HG03342 (cell line): ENCODE measurements around the gene VAPA.
A peak's percentile ranks its signal among the peaks of the same experiment; 100 is the strongest.
"Not testable (repeated sequence)": the region's sequence is repeated elsewhere in the genome, so short reads cannot be mapped to it uniquely, and the experiment has no call there.

ENCODE experiments used
- ATAC-seq: cut with Tn5 transposase; IDR thresholded peaks from one replicate; pipeline ENCODE4 v1.9.1; 2021; ENCODE audit warnings: mild to moderate bottlenecking, moderate library complexity; ENCODE audit not compliant: unreplicated experiment

Gene VAPA

DNA sequence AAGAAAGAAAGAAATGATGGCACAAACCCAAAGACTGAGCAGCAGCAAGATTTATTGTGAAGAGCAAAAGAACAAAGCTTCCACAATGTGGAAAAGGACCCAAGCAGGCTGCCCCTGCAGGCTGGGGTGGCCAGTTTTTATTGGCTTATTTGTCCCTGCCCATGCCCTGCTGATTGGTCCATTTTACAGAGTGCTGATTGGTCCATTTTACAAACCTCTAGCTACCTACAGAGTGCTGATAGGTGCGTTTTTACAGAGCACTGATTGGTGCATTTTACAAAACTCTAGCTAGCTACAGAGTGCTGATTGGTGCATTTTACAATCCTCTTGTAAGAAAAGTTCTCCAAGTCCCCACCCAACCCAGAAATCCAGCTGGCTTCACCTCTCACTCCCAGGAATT lies 1.5 kb upstream of the VAPA start:
- ATAC-seq: not testable (repeated sequence)

DNA sequence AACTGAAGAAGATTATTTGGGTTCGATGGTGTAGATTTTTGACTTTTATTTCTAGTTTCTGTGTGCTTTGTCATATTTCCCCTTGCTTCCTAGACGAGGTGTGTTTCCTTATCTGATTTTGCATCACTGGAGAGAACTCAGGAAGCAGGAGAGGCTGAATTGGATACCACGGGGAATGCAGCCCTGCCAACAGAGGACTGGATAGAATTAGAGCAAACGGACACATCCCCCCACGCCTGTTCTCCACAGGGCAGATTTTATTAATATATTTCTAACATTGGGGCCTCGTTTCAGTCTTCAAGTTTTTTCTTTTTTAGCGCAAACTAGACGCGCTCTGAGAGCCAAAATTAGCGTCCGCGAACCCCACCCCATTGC lies 678 bp upstream of the VAPA start:
- no peak for ATAC-seq

DNA sequence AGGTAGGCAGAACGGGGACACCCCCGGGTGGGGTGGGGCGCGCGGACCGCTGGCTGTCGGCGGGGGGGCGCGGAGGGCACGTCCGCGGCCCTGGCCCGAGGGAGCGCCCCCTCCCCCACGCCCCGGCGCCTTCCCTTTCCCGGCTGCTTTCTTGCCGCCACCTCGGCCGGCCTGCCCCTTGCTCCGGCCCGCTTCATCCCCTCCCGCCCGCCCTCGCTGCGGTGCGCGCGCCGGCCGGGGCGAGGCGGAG lies 443 bp downstream of the VAPA start:
- no peak for ATAC-seq

DNA sequence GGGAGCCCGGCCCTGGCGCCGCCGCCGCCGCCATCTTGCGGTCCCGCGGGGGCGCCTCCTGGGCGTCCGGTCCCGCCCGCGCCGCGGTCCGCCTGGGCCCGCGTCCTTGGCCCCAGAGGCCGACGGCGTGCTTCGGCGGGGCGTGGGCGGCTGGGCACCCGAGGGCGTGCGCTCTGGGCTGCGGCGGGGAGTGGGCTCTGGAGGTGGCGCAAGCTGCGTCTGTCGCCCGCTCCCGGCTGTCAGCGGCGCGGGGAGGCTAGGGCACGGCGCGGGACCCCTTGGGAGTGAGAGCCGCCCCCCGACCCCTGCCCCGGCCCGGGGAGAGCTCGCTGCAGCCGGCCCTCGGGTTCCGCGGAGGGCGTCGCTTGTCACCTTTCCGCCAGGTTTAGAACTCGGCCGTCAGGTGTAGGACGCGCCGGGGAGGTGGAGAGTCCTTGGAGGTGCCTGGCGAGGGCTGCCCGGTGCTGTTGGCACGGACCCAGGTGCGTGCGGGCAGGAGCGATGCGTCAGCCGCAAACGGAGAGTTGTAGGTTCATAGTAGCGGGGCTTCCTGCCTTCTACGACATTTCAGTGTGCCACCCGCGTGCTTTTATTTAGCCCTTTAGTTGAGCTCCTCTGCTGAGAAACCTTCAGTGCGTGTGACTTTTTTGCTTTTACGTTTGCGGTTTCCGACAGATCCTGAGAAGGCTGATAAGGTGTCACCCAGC lies 921 bp downstream of the VAPA start:
- ATAC-seq: peak; percentile 29

DNA sequence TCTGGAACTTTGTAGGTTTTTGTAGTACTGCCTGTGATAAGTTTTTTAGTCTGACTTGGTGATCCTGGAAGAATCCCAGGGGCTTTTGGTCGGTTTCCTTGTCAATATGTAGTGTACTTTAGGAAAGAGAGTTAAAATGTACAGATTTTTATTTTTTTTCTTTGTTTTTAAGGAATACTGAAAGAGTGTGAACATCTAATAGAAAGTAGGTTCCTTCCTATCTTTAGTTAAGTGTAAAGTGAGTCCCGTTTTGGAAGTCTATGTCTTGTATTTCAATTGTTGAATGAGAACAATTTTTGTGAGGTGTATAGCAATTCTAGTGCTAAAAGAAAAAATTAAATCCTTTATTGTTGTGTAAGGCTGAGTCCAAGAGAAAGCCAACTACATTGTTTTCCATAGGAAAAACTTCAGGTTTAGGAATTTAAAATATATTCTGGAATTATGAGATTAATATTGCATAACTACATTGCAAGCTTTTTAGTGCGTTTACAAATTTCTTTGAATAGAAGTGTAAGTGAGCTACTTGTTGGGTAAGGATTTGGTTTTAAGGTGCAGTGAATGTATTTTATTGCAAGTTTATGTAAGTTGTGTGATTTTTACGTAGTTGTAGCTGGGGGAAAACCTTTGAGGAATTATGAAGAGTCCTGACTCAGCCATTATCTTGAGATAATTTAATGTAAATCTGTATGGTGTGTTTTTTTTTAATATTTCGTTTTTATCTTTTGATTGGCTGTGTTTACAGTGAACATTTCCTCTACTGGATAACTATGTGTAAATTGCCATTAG lies 1.7 kb downstream of the VAPA start:
- ATAC-seq: no peak

DNA sequence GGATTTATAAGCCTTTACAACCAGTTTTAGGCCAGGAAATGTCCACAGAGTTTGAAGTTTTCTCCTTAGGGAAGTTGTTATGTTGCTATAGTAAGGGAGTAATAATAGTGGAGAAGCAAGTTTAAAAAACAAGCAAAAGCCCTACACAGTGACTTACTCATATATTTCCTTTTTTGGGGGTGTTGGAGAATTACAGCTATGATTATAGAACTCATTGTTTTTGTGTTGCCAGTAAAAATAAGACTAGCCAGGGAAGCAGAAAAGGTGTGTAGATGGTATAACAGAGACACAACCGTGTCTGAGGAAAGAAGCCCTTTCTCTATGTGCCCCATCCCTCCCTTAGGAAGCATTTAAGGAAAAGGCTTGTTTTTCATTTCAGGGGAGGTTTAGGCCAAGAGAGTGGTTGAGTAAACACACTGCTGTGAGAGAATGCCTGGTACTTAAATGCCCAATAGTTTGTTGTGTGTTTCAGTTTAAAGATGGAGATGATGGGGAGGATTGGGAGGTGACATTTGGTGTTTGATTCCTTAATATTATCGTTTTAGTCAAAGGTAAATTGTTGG lies 2.3 kb downstream of the VAPA start:
- no peak for ATAC-seq

DNA sequence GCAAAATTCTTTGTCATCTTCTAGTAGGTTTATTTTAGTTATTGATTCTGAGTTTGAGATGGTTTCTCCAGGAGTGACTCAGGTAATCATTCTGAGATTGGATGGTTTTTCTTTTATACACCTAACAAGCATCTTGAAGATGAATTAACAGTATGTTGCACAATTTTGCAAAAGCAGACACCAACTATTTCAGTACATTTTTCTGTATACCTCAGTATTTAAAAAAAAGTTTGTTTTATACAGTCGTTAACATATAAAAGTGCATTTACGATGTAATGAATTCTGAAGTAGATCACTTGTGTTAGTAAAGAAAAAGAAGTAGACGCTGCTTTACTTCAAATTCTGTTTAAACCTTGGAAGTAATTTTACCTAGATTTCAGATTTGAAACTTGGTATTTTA lies 3.0 kb downstream of the VAPA start:
- ATAC-seq: no peak

DNA sequence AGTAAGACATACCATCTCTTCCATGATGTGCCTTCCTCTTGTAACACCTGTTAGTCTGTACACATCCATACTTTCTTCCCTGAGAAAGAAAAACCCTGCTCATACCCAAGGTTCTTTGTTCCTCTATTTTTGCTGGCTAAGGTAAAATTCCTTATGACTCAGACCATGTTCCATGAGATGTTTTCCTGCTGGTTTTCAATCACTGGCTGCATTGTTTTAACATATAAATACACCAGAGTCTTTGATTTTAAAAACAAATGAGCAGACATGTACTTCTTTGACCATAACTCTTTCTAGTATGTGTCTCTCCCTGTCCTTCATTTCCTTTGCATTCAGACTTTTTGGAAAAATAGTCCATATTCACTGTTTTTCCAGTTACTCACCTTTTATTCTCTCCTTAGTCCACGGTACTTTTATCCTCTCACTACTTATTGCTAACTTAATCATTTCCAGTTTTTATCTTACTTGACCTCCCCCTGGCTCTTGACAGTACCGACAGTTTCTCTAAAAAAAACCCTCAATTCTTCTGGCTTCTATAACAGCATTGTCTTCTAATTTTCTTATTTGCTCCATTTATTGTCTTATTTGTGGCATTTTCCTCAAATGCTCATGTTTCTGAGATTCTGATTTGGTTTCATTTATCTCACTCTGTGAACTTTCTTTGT lies 4.3 kb downstream of the VAPA start:
- no peak for ATAC-seq

DNA sequence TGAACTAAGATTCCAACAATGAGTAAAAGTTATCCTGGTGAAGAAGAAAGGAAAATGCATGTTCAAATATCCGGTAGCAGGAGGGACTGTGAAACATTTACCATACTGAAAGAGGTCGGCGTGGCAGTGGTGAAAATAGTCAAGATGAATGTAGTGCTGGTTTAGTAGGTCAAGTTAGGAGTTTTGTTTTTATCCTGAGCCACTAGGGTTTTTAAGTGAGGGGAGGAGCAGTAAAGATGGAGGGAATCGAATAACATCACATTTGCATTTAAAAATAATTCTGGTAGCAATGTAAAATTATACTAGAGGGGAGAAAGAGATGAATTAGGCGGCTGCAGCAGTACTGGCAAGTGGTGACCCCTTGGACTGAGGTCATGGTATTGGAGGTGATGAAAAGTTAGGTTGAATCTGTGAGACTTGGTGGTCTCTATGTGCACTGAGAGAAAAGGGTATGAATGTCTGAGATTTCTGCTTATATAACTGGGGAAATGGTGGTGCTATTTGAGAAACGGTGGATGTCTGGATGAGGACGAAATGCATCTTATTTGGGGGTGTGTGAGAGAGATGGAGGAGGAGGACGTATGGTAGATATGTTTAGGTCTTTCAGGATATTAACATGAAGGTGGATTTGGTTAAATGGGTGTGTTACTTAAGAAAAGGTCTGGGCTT lies 5.9 kb downstream of the VAPA start:
- no peak for ATAC-seq

DNA sequence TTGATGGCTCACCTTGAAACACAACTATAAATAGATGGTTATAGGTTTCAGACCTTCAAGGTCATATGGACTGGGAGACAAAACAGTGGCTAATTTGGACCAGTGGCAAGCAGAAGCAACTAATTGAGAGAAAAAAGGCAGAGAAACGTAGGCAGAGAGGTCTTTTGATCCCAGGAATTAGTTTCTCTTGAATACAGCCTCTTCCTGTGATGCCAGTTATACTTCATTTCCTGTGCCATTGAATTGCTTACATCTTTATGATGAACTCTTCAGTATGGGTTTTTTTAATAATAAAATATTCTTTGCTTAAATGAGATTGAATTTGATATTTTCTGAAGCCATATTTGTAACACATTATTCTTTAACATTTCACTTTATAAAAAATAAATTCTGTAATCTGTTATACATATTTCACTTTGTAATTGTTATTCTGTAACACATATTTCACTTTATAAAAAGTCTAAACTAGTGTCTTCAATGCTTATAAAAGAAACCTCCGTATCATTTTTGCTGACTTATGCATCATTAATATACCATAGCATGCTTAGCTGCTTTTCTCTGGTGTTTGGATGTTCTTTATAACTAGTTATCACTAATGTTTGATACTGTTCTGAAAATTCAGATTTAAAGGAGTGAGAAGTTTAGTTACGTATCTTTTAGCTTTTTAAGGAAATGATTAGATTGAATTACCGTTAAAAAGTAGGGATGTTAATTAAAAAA lies 8.9 kb downstream of the VAPA start:
- ATAC-seq: no peak

DNA sequence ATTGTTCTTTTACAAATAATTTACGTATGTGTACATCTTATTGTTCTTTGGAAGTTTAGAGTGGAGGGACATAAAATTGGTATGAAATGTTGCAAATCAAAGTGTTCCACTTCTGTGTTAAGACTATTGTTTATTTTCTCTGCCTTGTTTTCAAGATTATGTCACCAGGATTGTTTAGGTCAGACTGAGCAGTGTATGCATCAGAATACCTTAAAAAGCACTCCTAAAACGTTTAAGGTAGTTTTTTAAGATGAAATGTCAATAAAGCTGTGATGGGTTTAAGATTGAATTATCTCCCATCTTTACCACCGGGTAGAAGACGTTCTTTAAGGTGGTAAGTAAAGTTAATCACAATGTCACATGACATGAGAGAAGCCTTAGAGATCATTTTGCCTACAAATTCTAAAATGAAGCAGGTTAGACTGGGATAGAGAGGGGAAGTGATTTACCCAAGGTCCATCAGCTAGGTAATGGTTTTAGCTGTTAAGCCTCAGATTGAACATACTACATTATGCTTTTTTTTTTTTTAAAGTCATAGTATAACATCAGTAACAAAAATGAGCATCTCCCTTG lies 10.6 kb downstream of the VAPA start:
- ATAC-seq: no peak

DNA sequence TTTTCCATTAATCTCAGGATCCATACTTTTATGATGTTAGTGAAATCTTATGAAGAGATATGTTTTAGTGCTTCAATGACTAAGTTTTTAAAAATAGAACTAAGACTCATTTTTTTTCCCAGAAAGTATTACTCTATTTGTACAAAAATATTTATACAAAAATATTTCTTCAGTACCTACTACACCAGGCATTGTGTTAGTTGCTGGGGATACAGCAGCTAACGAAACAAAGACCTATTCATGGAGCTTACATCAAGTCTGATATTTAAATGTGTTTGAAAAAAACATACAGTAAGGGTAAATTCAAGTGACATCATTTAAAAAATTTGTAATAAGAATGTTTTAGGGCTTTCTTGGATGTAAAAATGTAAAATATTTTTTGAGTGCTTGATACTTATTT lies 11.6 kb downstream of the VAPA start:
- no peak for ATAC-seq

DNA sequence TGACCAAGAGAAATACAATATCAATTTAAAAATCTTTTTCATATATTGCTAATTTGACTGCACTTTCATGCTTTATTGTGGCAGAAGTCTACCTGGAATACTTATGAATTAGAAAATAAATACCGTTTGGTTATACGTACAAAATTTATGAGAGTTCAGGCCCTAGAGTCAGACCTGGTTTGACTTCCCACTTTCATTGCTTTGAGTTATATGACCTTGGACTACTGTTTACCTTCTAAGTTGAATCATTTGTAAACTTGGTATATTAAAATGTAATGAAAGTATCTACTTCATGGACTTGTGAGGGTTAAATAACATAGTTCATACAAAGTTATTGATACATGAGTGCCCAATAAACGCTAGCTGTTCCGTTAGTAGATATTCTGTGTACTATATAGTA lies 12.0 kb downstream of the VAPA start:
- no peak for ATAC-seq

DNA sequence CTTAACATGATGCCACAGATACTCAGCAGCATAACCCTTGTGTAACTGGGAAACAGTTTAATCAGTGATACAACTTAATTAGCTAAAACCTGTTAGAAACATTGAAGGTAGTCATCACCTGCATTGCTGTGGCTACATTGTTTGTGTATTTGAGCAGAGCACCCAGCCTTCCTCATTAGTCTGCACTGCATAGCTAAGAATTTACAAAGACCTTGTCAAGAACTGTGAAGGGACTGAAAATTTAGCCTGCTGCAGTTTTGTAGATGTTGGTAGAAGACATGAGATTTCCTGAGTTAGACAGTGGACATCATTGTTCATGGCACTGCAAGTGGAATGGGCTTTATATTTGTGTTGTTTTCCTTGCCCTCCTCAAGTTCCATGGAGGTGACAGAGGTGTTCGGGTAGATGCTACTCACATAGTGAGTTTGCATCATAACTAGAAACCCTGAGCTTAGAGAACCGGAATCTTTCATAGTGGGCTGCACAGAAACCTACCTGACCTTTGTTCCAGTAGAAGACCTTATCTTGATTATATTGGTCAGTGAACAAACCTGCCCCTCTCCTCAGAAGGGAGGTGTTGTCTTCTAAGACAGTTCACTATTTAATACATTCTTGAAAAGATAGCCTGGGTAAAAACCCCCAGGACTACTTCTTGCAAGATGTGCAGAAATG lies 12.5 kb downstream of the VAPA start:
- ATAC-seq: no peak

DNA sequence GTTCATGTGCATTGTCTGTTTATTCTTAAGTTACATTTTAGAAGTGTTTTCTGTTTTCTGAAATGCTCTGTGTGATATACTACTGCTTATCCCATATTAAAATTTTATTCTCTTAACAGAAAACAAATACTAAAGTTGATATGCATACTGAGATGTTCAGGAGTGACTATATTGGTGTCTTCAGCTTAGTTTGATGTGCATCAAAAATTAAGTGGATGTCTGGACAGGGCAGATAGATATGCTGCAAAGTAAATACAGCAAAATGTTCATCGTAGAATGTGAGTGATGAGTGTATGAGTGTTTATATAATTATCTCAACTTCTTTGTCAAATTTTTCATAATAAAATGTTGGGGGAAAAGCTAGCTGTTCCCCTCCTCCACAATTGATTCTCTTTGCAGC lies 13.2 kb downstream of the VAPA start:
- no peak for ATAC-seq

DNA sequence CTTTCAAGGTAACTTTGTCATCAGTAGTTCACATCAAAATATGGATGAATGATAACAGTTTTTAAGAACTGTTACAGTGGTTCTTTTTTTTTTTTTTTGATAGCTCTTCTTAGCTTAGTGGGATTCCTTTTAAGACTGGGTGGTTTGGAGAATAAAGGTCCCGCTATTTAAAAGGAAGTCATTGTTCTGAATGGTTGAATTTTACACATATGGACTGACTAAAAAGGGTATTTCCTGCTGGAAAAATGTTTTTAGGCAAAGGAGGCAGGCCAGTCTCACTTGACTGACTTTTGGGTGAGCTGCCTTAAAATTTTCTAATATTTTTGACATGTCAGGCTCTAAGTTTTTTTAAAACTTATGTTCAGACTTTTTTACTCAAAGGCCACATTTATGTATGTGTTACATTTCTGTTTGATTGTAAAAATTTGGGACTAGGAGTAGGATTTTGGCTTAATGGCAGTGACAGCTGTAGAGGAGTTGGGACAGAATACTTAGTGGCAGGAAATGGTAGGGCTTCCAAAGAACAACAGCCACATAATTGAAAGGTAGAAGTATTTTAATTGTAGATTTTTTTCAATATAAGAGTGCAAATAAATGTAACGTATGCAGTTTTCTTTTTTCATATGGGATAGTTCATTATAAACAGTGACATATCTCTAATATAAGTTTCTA lies 13.7 kb downstream of the VAPA start:
- ATAC-seq: no peak

DNA sequence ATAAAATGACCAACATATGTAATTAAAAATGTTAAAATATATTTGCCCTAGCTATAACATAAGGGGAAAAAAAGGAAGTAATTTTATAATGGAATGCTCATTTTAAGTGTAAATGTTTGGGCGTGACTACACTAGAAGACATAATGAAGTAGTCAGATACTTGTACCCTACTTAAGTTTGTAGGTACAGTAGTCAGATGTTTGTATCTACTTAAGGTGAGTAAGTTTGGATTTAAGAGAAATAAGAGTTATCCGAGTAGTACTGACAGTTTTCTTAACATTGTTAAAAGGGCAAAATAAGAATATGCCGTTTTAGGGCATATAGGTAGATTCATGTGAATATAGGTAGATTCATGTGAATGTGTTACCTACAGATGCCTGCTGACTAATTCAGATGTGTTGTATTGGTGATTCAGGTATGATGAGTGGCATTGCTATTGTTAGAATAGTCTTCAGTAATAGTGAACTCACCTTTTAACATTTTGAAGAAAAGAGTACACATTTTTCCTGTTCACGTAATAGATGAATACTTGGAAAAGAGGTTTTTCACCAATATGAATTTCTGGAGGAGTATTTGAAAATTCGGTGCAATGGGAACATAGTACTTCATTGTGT lies 14.9 kb downstream of the VAPA start:
- no peak for ATAC-seq

DNA sequence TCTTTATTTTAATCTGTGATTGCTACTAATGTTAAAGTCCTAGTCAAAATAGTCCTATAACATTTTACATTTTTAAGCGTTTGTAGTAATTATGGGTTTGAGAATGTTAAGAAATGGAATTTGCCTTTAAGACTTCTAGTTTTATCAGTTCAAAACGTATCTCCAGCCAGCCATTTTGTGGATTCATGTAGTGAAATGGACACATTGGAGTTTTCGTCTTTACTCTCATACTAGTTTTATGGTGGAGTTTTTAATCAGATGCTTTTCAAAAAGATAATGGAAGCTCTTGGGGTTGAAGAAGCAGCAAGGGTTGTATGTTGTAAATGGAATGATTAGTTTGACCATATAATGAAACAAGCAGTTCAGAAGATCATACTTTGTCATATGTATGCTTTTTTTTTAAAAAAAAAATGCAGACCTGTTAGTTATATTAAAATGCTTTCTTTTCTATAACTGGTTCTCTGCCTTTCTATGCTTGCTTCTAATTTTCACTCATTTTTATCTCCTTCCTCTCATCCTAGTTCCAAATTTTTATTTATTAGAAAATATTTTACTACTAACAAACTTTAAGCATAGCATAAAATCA lies 16.6 kb downstream of the VAPA start:
- no peak for ATAC-seq

DNA sequence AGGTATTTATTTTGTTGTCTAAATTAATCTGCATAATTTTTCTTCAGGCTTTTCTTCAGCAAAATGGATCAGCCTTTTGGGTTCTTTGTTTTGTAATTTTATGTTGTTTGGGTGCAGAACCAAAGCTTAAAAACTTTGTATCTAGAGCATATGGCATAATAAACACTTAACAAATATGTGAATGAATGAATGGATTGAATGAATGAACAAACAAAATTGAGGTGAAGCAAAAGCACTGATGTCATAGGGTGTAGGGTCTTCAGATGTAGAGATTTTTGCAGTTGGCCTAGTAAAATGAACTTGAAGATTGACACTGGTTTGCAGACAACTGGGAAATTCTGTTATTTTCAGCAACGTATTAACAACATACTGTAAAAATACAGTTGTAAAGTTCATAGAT lies 17.3 kb downstream of the VAPA start:
- ATAC-seq: no peak
